H1 (cell line): ENCODE measurements around the gene FOXN3. TPM values are rescaled to one million over a fixed set of nuclear protein-coding genes. Genes with fewer than 3 reads are reported as not detected.

Source experiments
- CHD1 ChIP-seq: IDR thresholded peaks from 2 replicates; pipeline ENCODE4 v1.6.1; 2012; ENCODE audit warnings: low read depth, low read length, improper control_type of control experiment
- EGR1 ChIP-seq: IDR thresholded peaks from 2 replicates; pipeline ENCODE4 v1.6.1; 2011; ENCODE audit warnings: low read depth, low read length, borderline replicate concordance
- GTF2F1 ChIP-seq: IDR thresholded peaks from 2 replicates; pipeline ENCODE4 v1.6.1; 2012; ENCODE audit warnings: low read depth, low read length, improper control_type of control experiment, borderline replicate concordance
- JUN ChIP-seq: IDR thresholded peaks from 2 replicates; pipeline ENCODE4 v1.6.1; 2011; ENCODE audit warnings: low read depth, mild to moderate bottlenecking, improper control_type of control experiment, low read length
- KDM4A ChIP-seq: IDR thresholded peaks from one replicate; pipeline ENCODE4 v1.7.1; 2012; ENCODE audit warnings: low read depth, mild to moderate bottlenecking, moderate library complexity, low read length, inconsistent platforms; ENCODE audit not compliant: severe bottlenecking
- POLR2A ChIP-seq, 2 experiments: IDR thresholded peaks; 1 replicate in 1 of 2; 2 replicates in 1 of 2; pipeline ENCODE4 v1.6.1; 2011; ENCODE audit warnings: low read depth in 2 of 2, low read length in 2 of 2, mild to moderate bottlenecking in 2 of 2; ENCODE audit errors: control extremely low read depth in 1 of 2
- RBBP5 ChIP-seq: IDR thresholded peaks from 2 replicates; pipeline ENCODE4 v1.7.1; 2012; ENCODE audit warnings: low read depth, mild to moderate bottlenecking, inconsistent platforms, low read length, moderate library complexity, borderline replicate concordance
- SIRT6 ChIP-seq: IDR thresholded peaks from one replicate; pipeline ENCODE4 v1.7.1; 2012; ENCODE audit warnings: low read length, inconsistent platforms
- SP2 ChIP-seq: IDR thresholded peaks from 2 replicates; pipeline ENCODE4 v1.6.1; 2012; ENCODE audit warnings: mild to moderate bottlenecking, low read length, inconsistent platforms
- USF2 ChIP-seq: IDR thresholded peaks from 2 replicates; pipeline ENCODE4 v1.6.1; 2011; ENCODE audit warnings: low read length, improper control_type of control experiment
- polyA plus RNA-seq, 7 experiments: library from polyadenylated mRNA; depleted of rRNA in 3 of 7; stranded (reverse) in 5 of 7; unstranded in 2 of 7; fragments of >200 nt in 5 of 7; fragments of 200-250 nt in 2 of 7; gene quantifications; 1 replicate in 5 of 7; 2 replicates in 1 of 7; 4 replicates in 1 of 7; pipeline versions ENCODE4 v1.2.1 to v1.2.3, GENCODE V29; 2011 to 2013; ENCODE audit warnings: missing spikeins in 2 of 7, mixed read lengths in 2 of 7
- total RNA-seq: library from RNA; stranded (reverse); fragmentation: NEBNext Ultra II Directional; extraction: Animal tissue kit (Norgen Biotek cat#: 25700); gene quantifications from 2 replicates; pipeline ENCODE4 v1.2.1, GENCODE V29; 2021
- TF ChIP-seq, protein P1 (sequence below), 3 experiments: IDR thresholded peaks; 1 replicate in 2 of 3; 2 replicates in 1 of 3; pipeline versions ENCODE4 v1.5.1 to v1.6.1; 2011; ENCODE audit warnings: low read length in 3 of 3, mild to moderate bottlenecking in 3 of 3, inconsistent platforms in 2 of 3, low read depth in 1 of 3, moderate library complexity in 1 of 3; ENCODE audit not compliant: insufficient read depth in 1 of 3; ENCODE audit errors: control extremely low read depth in 1 of 3

Gene FOXN3
- total and polyA plus RNA-seq, 2 of the 8 experiments (the other 6 are each of a cell fraction or from before 2014, with no cell fraction given), result 52.6 to 178 TPM

GRCh38 chr14:89416002-89416995 is 734 bp downstream of the FOXN3 start (continued):
- TF ChIP-seq, protein P1, sequence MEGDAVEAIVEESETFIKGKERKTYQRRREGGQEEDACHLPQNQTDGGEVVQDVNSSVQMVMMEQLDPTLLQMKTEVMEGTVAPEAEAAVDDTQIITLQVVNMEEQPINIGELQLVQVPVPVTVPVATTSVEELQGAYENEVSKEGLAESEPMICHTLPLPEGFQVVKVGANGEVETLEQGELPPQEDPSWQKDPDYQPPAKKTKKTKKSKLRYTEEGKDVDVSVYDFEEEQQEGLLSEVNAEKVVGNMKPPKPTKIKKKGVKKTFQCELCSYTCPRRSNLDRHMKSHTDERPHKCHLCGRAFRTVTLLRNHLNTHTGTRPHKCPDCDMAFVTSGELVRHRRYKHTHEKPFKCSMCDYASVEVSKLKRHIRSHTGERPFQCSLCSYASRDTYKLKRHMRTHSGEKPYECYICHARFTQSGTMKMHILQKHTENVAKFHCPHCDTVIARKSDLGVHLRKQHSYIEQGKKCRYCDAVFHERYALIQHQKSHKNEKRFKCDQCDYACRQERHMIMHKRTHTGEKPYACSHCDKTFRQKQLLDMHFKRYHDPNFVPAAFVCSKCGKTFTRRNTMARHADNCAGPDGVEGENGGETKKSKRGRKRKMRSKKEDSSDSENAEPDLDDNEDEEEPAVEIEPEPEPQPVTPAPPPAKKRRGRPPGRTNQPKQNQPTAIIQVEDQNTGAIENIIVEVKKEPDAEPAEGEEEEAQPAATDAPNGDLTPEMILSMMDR (IDR thresholded peaks at IDR 0.05; ENCODE audit: control extremely low read depth in 1 of 3, insufficient read depth in 1 of 3, low read depth in 1 of 3, low read length in 3 of 3), result no peak
- TF ChIP-seq KDM4A (peak; percentile 34), JUN (no peak), EGR1 (no peak), CHD1 (no peak), GTF2F1 (no peak), SP2 (peak; percentile 68), USF2 (no peak), POLR2A (IDR thresholded peaks at IDR 0.05; ENCODE audit: control extremely low read depth in 1 of 2, low read depth in 2 of 2, low read length in 2 of 2) (peak in 1 of 2 experiments; percentile 49; a peak in 2 of 3 replicates), SIRT6 (no peak), RBBP5 (no peak)
